HG02981 (cell line): ENCODE results near the gene EVX2.

Source experiments
- ATAC-seq: cut with Tn5 transposase; IDR thresholded peaks from one replicate; pipeline ENCODE4 v1.9.1; 2021; ENCODE audit warnings: mild to moderate bottlenecking, moderate library complexity; ENCODE audit not compliant: unreplicated experiment

EVX2 gene

GRCh38 chr2:176096243-176096985, 12.7 kb upstream of the EVX2 start:
- ATAC-seq = no peak

GRCh38 chr2:176095421-176095820, 11.7 kb upstream of the EVX2 start:
- ATAC-seq = no peak

- ATAC-seq = no peak
Measured at GRCh38 chr2:176094349-176094748, 10.6 kb upstream of the EVX2 start.

GRCh38 chr2:176093898-176094249, 10.1 kb upstream of the EVX2 start:
- no peak for ATAC-seq

- no peak for ATAC-seq
Measured at GRCh38 chr2:176093145-176093897, 9.6 kb upstream of the EVX2 start.

GRCh38 chr2:176092270-176093144, 8.7 kb upstream of the EVX2 start, which contains the start of gene HOXD13:
Gene HOXD13, plus strand, starts transcription at chr2:176092721. Its CDS starts 170 bp downstream, at chr2:176092891.
- ATAC-seq = no peak

- no peak for ATAC-seq
Measured at GRCh38 chr2:176091329-176092258, 7.8 kb upstream of the EVX2 start.

- ATAC-seq = no peak
Measured at GRCh38 chr2:176090862-176091261, 7.1 kb upstream of the EVX2 start.

- no peak for ATAC-seq
Measured at GRCh38 chr2:176089843-176090395, 6.2 kb upstream of the EVX2 start.

GRCh38 chr2:176088937-176089842, 5.4 kb upstream of the EVX2 start:
- ATAC-seq = no peak

- ATAC-seq = no peak
Measured at GRCh38 chr2:176088048-176088936, 4.5 kb upstream of the EVX2 start.

GRCh38 chr2:176087330-176088047, 3.7 kb upstream of the EVX2 start:
- ATAC-seq = no peak

- no peak for ATAC-seq
Measured at GRCh38 chr2:176085861-176086771, 2.4 kb upstream of the EVX2 start.

GRCh38 chr2:176085120-176085788, 1.5 kb upstream of the EVX2 start:
- no peak for ATAC-seq

- ATAC-seq = no peak
Measured at GRCh38 chr2:176084611-176085119, 903 bp upstream of the EVX2 start.
